HG02588 (cell line): ENCODE measurements around the gene OGFRL1.

Source experiments
- ATAC-seq: cut with Tn5 transposase; IDR thresholded peaks from one replicate; pipeline ENCODE4 v1.9.1; 2021; ENCODE audit warnings: mild to moderate bottlenecking, moderate library complexity; ENCODE audit not compliant: unreplicated experiment

OGFRL1 gene

DNA sequence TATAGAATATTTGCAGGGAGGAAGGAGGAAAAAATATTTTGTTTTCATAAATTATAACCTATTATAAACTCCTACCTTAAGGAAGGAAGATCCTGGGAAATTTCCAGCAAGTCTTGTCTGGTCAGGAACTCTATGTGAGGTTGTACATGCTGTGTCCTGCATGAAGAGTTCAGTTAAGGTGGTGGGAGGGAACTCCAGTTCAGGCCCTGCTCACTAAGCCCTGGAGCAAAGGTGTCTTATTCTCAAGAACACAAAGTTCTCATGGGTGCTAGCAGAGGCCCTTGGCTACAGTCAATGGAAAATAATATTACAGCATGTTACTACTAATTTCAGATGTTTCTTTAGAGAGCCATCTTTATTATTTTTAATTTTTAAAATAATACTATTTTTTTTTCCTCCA is 3.8 kb upstream of the OGFRL1 start:
- no peak for ATAC-seq

DNA sequence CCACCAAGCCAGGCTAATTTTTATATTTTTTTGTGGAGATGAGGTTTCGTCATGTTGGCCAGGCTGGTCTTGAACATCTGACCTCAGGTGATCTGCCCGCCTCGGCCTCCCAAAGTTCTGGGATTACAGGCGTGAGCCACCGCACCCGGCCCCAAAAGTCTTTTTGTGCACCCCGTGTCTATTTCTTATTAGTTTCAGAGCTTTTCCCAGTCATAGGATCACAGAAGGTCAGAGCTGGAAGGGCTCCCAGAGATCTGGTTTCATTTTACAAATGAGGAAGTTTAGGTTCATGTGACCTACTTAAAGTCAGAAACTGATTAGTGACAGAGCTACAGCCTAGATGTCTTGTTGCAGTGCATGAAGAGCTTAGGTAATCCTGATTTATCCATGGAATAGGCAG is 1.6 kb upstream of the OGFRL1 start:
- no peak for ATAC-seq

- ATAC-seq = no peak
Observed at GRCh38 chr6:71287926-71288227, 734 bp upstream of the OGFRL1 start.

- ATAC-seq = peak; percentile 32
Observed at GRCh38 chr6:71289039-71289801, 609 bp downstream of the OGFRL1 start.

- ATAC-seq = no peak
Observed at GRCh38 chr6:71289802-71290175, 1.2 kb downstream of the OGFRL1 start.

DNA sequence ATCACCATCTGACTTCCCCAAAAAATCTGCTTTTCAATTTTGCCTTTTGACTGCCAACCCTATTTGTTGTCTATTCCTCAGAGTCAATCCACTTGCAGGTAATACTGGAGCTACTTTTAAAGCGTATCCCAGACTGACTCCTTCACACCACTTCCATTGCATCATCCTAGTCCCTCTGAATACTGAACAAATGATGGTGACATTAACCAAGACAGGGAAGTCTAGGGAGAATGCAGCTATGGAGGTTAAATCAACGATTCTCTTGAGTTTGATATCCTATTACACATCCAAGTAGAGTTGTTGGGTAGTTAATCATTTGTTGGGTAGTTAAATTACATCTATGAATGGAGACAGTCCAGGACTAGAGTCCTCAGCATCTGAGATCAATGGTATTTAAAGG is 2.0 kb downstream of the OGFRL1 start:
- no peak for ATAC-seq

DNA sequence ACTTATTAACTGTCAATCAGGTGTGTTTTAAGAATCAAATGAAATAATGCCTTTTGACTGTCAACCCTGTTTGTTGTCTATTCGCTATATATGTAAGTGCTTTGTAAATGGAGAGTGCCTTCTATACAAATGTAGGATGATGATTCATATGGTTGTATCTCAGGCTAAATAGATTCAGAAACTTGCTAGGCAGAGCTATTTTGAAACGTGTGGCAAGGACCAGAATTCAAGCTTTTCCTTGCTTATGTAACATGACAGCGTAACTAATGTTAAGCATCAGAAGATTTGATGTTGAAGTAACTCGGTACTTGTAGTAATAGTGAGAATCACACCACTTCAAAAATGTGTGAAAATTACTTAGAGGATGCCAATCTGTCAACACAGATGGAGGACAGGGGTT is 3.4 kb downstream of the OGFRL1 start:
- no peak for ATAC-seq

GRCh38 chr6:71294121-71294523 is 5.5 kb downstream of the OGFRL1 start:
- ATAC-seq = no peak

- no peak for ATAC-seq
Observed at GRCh38 chr6:71298459-71298858, 9.8 kb downstream of the OGFRL1 start.

DNA sequence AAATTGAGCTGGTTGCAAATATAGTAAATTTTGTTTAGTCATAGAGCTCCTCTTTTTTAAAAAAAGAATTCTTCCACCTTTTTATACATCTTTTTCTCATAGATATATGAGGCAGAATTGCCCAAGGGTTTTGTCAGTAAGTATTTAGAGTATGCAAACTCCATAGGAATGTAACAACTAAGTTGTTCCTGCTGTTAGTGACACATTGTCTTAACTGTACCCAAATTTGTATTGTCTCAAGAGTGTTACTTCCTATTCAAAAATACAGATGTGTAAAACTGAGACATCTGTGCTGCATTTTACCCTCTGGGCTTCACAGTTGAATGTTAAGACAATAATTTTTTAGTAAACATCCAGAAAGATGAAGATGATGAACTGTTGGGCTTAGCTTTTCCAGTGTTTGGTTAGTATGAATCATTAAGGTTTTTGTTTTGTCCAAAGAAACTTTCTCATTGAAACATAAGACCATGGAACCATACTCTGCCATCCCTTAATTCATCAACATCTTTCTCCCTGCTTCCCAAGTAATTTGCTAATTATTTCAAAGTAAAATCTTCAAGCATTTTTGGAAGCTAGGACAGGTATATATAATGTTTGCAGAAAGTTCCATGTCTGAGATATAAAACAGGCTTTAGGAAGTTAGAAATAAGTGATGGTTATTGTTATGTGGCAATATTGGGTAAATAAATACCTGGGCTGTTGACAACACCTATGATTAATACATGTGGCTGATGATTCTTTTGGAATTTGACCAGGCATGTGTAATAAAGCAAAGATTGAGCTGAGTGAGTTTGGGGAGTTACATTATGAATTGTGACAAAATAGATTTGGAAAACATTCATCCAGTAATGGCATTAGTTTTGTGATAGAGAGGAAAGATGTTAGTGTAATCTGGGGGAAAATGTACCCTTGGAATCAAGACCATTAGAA is 11.2 kb downstream of the OGFRL1 start:
- no peak for ATAC-seq

- no peak for ATAC-seq
Observed at GRCh38 chr6:71300561-71301168, 12.1 kb downstream of the OGFRL1 start.

DNA sequence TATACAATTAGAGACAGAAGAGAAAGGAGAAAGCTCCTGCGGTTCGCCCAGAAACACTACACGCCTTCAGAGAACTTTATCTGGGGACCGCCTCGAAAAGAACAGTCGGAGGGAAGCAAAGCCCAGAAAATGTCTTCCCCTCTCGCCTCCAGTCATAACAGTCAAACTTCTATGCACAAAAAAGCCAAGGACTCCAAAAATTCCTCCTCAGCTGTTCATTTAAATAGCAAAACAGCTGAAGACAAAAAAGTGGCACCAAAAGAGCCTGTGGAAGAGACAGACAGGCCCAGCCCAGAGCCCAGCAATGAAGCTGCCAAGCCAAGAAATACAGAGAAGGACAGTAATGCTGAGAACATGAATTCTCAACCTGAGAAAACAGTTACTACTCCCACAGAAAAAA is 12.9 kb downstream of the OGFRL1 start:
- ATAC-seq = no peak

DNA sequence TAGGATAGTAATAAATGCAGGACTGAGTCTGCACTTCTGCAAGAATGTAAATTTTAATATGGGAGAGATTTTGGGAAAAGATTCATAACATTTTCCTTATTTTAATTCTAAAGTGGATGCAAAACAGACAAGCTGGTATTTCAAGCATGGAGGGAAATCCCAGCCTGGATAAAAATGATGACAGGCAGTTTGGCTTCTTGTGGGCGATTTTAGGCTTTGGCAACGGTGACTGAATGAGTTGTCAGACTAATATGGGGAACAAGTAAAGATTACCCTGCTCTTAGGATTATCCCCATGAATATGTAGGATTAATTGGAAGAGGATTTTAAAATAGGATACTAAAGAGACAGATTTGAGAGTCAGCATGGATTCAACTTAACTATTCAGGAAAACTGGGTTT is 21.0 kb downstream of the OGFRL1 start:
- ATAC-seq = no peak

GRCh38 chr6:71310261-71310660 is 21.6 kb downstream of the OGFRL1 start:
- ATAC-seq = no peak

GRCh38 chr6:71312089-71312488 is 23.5 kb downstream of the OGFRL1 start:
- ATAC-seq = no peak

- ATAC-seq = no peak
Observed at GRCh38 chr6:71317441-71317840, 28.8 kb downstream of the OGFRL1 start.

DNA sequence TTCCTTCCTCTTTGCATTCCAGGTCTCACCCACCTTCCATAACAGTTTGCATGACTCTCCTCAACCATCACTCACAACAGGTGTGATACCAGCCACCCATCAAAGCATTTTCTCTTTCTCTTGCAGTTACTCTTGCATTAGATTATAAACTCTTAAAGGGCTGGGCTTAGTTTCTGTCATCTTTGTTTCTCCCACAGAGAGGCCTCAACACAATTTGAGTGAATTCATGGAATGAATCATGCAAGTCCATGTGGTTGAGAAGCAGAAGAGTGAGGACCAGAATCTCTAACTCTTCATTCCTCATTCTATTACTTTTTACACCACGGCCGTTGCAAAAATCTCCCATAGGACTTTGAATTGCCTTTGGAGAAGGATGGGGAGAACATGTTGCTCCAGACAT is 31.4 kb downstream of the OGFRL1 start:
- no peak for ATAC-seq

GRCh38 chr6:71321314-71321713 is 32.7 kb downstream of the OGFRL1 start:
- no peak for ATAC-seq

DNA sequence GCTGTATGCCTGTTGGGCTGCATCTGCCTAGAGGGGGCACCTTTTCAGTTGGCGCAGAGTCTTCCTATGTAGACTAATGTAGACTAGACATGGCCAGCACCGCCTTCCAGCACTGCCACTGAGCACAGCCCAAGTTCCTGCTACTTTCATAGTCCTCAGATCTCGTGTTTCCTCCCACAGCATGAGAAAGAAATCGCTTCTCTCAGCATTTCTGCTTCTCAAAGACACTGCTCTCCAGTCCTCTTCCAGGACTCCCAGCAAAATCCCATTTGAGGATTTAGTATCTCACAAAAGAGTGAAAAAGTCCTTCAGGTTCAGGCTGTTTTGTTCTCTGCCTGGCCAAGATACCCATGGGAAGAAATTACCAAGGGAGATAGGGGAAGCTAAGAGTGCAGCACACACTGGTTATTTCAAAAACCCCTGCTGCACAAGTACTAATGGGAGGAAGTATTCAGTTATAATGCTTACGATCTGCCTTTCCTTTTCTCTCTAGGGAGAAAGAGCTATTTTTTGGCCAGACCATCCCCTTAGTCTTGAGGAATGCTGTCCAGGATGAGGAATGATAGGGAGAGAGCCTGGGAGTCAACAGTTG is 35.7 kb downstream of the OGFRL1 start:
- ATAC-seq = no peak

DNA sequence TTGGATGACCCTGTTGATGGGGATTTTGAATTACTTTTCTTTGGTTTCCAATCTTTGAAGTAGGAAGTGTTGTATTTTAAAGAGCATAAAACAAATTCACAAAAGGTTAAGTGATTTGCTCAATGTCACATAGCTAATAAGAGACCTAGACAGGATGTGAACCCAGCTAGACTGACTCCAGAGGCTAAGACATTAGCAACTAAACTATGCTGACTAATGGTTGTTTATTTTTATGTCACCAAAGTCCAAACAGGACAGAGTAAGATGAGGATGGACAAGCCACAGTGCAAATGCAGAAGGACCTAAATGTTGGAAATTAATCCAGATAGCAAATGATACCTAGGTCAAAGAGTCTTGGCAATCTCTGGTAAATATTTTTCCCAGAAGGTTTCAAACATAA is 38.0 kb downstream of the OGFRL1 start:
- ATAC-seq = no peak

DNA sequence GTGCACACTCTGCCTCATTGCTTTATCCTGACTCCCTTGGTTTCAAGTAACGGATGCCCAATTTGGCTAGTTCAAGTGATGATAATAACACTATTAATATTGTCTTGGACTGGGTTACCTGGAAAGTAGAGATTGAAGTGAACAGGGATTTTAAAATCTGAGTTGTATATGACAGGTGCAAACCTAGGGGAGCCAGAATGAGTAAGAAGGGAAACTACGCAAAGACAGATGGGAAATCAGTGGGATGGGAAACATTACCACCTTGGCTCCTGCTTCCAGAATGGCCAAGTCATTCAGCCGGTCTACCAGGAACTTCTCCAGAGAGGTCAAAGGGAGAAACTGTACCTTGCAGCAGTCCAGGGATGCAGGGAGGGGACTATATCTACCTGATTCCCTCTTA is 41.9 kb downstream of the OGFRL1 start:
- no peak for ATAC-seq

DNA sequence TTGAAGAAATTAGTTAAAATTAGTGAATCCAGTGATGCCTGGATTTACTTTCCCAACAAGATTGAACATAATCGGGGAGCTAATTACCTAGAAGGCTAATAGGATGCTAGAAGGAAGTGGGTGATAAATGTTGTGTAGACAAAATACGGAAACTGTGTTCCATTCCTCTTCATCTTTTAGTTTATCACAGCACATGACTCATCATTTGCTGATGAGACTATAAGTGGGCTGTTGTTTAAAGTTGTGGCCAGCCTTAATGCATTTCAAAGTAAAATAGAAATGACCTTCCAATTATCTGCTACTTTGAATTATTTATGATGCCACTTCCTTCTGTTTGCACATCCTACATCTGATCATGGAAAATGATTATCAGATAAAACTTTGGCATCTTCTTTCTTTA is 43.4 kb downstream of the OGFRL1 start:
- no peak for ATAC-seq
